COR-L47 (cell line): ENCODE measurements around the gene PTP4A2.
"Not testable (repeated sequence)": the region's sequence is repeated elsewhere in the genome, so short reads cannot be mapped to it uniquely, and the experiment has no call there.

Source experiments
- DNase-seq: peaks from one replicate; lab custom pipeline; 2025; lab: John Stamatoyannopoulos, UW

PTP4A2 gene

GRCh38 chr1:31924839-31925238, 13.3 kb downstream of the PTP4A2 start:
- DNase-seq = no peak

GRCh38 chr1:31923901-31924535, 14.2 kb downstream of the PTP4A2 start:
- no peak for DNase-seq

GRCh38 chr1:31920956-31921355, 17.2 kb downstream of the PTP4A2 start:
- no peak for DNase-seq

GRCh38 chr1:31919591-31919990, 18.6 kb downstream of the PTP4A2 start:
- DNase-seq = no peak

GRCh38 chr1:31915438-31915837, 22.7 kb downstream of the PTP4A2 start:
- DNase-seq = no peak

GRCh38 chr1:31913968-31914367, 24.2 kb downstream of the PTP4A2 start:
- no peak for DNase-seq

GRCh38 chr1:31912839-31913239, 25.3 kb downstream of the PTP4A2 start:
- DNase-seq = no peak

GRCh38 chr1:31911994-31912780, 26.0 kb downstream of the PTP4A2 start:
- DNase-seq = no peak

GRCh38 chr1:31910933-31911332, 27.2 kb downstream of the PTP4A2 start:
- peak; percentile 23 for DNase-seq

GRCh38 chr1:31909691-31910090, 28.5 kb downstream of the PTP4A2 start:
- no peak for DNase-seq

GRCh38 chr1:31906557-31906956, 31.6 kb downstream of the PTP4A2 start:
- DNase-seq = no peak

GRCh38 chr1:31905681-31906080, 32.5 kb downstream of the PTP4A2 start:
- DNase-seq = no peak

GRCh38 chr1:31905093-31905509, 33.1 kb downstream of the PTP4A2 start:
- no peak for DNase-seq

GRCh38 chr1:31904339-31905092, 33.7 kb downstream of the PTP4A2 start:
- DNase-seq = no peak

- DNase-seq = no peak
Observed at GRCh38 chr1:31902510-31902860, 35.7 kb downstream of the PTP4A2 start.

- DNase-seq = no peak
Observed at GRCh38 chr1:31901838-31902509, 36.2 kb downstream of the PTP4A2 start.

GRCh38 chr1:31900790-31901189, 37.4 kb downstream of the PTP4A2 start:
- DNase-seq = no peak

GRCh38 chr1:31897526-31898100, 40.6 kb downstream of the PTP4A2 start:
- DNase-seq = no peak

GRCh38 chr1:31895474-31896198, 42.5 kb downstream of the PTP4A2 start:
- not testable (repeated sequence) for DNase-seq

GRCh38 chr1:31891280-31891679, 46.9 kb downstream of the PTP4A2 start:
- no peak for DNase-seq

GRCh38 chr1:31888291-31888690, 49.9 kb downstream of the PTP4A2 start:
- no peak for DNase-seq
